ENCODE results near the gene GALNT7.
A peak's percentile ranks its signal among the peaks of the same experiment; 100 is the strongest.

The GALNT7 gene

DNA sequence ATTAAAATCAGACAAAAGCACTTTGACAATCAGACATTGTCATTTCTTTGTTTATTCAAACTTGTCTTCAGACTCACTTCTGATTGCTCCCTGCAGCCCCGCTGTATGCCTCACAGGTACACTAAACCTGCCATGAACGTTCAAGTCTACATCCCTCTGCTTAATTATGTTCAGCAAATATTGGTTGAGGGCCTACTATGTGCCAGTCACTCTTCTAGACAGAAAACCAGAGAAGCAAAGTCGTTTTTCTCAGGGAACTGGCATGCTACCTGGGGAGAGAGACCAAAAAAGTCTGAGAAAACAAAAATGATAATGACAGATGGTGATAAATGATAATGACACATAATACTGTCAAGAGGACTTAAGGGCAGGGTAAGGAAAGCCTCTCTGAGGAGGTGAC is 146.1 kb downstream of the GALNT7 start:
- no peak for DNase-seq

DNA sequence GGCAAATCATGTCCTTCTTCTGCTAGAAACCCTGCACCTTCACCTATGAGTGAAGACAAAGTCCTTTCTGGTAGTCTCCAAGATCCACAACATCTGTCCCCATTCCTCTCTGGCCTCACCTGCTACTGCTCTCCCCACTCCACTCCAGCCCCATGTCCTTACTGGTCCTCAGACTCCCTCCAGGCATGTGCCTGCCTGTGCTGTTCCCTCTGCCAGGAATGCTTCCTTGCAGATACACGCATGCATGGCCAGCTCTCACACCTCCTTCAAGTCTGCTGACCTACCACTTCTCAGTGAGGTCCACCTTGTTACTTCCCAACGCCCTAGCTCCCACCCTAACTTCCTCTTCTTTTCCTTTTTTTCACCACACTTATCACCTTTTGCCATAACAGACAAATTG is 147.4 kb downstream of the GALNT7 start:
- no peak for DNase-seq

DNA sequence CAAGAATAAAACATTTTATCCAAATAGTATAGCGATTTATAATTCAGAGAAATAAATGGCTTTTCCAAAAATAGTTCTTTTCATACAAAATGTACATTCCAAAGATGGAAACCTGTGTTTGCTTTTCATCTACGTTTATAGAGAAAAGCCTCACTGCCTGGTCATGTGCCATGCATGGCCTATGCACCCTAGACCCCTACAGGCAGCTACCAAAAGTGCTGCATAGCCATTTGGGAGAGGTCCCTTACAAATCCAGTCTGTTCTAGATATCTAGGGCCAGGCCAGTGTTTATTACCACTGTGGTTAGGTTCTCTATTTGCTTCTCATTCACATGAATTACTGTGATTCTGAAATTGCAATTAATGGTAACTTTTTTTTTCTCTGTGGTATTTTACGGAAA is 148.4 kb downstream of the GALNT7 start:
- peak in 2 of 4 experiments; percentile 14 to 18 for DNase-seq

DNA sequence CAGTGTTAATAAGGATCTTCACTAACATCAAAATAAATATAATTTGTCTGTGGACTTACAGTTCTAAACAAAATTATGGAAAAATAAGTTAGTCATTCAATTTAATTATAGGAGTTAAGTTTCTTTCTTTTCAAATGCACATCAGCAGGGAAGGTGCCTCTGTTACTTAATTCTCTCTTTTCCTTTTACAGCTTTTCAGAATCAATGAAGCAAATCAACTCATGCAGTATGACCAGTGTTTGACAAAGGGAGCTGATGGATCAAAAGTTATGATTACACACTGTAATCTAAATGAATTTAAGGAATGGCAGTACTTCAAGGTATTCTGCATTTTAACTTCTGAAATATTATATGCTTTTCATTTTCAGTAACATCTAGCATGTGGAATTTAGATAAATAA is 149.6 kb downstream of the GALNT7 start:
- DNase-seq = no peak

DNA sequence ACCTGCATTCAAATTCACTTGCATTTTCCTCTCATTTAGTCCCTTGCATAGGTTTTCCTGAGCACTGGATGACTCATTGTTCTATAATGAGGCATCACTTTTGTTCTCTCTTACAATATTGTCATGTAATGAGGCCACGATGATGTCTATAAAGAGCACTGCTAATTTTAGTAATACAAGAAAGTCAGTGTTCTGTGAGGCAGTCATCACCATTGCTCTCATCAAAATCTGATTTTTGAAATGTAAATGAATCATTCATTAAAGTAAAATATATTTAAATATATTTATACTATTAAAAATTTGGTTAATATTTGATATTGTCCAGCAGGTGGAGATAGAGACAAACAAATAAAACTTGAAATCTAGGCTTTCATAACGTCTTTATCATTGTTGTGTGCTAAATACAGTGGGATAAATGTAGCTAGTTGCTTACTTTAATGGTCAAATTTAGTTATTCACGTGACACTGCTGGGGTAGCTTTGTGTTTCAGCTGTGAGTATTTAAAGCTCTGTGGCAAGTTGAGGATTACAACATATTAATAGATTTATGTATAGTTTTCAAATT is 150.1 kb downstream of the GALNT7 start:
- DNase-seq = peak in 2 of 4 experiments; percentile 63 to 78

DNA sequence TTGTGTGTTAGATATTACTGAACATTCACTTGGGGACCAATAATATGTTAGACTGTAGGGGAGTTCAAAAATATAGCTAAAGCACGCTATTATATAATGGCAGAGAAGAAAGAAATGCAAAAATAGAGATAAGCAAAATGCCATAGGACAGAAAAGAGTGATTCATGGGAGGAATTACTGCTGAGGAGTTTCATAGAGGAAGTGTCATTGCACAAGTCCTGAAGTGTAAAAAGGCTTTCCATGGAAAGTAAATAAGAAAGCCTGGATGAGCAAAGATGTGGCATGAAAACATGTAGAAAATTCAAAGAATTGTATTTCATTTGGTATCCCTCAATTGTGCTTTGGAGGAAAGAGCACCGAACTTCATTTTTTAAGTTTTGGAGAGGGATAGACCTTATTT is 151.1 kb downstream of the GALNT7 start:
- peak in 3 of 4 experiments; percentile 35 to 77 (median 72) for DNase-seq

DNA sequence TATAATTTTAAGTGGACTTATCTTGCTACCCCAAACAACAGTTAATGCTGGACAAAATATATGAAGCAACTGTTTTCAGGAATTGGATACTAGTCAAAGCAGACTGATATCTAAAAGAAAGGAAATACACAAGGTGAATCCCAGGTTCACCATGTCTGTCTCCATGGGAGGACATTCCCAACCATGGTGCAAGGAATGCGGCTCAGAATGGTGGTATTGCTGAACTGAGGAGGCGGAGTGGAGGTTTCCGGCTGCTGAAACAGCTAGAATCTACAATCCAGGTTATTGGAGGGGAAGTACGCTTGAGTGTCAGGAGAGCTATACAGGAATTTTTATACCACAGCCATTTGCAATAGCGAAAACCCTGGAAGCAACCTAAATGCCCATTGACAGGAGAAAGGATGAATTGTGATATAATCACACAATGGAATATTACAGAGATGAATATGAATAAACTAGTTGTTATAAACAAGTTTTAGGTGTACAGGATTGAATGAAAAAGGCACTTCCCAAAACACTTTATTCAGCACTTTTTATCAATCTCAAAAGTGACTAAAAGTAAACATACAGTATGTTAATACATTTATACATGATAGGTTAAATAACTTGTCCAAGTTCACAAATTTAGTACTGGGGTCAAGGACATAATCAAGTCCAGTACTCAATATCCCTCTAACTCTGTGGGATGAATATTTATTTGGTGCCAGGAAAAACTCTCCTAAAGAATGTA is 156.6 kb downstream of the GALNT7 start:
- no peak for DNase-seq

DNA sequence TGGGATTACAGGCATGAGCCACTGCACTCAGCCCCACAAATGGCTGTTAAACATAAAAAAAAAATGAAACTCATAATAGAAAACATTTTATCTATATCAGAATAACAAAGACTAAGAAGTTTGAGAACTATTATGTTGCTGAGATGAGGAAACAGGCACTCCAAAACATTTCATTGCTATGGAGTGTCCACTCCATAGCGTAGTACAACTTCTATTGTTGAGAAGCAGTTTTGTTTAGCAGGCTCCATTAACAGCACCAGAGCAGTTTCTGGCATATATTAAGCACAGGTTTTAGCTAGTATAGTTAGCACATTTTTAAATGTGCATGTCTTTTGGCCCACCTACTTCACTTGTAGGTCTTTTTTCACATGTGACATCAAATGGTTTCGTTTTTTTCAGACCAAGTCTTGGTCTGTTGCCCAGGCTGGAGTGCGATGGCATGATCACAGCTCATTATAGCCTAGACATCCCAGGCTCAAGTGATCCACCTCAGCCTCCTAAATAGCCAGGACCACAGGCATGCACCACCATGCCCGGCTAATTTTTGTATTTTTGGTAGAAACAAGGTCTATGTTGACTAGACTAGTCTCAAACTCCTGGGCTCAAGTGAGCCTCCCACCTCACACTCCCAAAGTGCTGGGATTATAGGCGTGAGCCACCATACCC is 159.8 kb downstream of the GALNT7 start:
- no peak for DNase-seq

DNA sequence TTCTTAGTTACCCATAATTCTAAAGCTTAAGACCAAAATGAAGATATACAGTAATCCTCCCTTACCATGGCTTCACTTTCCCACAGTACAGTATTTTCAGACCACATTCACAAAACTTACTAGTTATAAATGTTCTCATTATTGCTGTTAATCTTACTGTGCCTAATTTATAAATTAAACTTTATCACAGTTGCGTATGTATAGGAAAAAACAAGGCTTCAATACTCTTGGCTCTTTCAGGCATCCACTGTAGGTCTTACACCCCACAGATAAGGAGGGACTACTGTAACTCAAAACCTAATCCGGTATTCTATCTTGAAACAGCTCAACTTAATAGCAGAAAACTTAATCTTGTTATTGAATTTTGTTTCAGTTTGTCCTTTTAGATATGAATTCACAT is 162.0 kb downstream of the GALNT7 start:
- no peak for DNase-seq

DNA sequence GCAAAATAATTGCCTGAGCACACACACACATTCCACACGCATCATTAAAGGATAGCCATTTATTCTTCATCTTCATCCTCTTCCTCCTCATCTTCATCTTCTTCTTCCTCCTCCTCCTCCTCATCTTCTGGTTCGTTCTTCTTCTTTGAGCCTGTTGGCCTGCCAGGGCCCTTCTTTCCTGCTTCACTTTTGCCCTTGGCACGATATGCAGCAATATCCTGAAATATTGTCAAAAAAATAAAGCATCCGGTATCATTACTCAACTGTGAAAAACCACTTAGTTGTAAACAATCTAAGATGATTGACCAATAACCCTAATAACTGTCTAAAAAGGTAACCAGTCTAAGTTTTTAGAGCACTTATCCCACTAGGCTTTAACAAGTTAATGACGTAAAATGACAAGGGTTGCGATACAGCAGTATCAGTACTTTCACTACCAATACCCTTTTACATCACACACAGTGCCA is 163.4 kb downstream of the GALNT7 start:
- peak in 3 of 4 experiments; percentile 11 to 36 (median 23) for DNase-seq

DNA sequence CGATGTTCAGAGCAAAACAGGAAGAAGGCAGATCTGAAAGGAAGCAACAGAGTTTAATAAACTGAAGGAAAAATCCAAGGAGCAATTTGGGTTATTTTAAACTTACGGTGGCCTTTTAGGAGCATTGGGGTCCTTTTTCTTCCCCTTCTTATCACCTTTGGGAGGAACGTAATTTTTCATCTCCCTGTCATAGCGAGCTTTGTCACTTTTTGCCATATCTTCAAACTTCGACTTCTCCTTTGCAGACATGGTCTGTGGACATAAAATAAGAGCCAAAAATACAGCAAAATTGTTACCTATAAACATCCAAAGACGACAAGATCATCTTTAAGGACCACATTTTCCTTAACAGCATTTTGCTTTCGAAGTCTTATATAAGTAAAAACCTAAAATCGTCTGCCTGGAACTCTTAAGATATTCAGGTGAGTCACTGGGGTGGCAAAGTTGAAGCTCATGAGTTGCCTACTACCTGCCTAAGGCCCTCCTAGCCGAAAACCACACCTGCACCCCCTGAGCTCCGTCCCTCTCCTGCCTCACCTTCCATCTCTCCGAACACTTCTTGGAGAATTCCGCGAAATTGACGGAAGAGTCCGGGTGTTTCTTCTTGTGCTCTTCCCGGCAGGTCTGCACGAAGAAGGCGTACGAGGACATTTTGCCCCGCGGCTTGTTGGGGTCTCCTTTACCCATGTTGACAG is 164.5 kb downstream of the GALNT7 start:
- peak in 2 of 4 experiments; percentile 21 to 22 for DNase-seq

DNA sequence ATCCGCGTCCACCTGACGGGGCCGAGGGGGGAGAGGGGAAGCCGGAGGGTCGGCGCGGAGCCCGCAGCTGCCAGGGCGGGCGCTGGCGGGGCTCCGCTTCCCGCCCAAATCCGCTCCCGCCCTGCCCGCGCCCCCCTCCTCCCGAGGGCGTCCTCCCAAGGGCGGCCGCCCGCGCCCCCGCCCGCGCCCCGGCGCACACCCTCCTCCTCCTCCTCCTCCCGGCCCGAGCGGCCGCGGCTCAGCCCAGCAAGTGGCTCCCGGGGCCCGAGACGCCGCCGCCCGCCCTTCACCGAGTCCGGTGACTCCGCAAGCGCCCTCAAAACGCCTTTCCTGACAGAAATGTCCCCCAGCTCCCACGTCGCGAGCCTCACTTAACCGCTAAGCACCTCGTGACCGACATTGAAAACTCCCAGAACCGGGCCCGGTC is 165.1 kb downstream of the GALNT7 start:
- peak; percentile 57 to 77 (median 71) for DNase-seq

DNA sequence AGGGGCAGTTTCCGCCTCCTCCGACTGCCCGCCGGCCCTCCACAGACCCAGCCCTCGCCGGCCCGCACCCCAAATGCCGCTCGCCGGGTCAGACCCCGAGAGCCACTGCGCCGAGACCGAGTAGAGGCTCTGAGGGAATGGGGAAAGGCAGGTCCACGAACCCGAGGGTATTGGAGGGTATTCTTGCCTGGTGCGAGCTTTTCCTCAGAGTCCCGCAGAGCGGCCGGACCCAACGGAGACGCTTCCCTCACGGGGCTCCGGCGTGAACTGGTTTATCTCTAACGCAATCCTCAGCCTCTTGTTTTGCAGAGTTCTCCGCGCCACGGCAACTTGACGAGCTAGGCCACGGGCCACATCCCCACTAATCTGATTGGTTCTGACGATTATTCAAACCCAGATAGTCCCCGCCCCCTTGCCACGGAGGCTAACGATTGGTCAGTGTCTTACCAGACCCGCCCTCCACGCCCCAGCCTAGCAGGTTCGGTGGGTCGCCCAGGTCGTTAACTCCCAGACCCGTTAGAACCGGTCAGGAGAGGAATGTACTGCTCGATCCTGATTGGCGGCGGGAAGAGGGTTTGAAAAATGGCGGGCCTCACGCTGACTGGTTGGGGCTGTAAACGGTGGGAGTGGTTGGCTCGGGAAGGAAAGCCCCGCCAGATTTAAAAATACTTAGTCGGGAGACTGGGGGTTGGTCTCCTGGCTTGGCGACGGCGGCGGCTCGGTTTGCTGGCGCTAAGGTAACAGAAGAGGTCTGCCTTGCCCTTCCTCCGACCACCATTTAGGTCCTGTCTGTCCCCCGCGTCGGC is 165.7 kb downstream of the GALNT7 start, which contains the start of gene HMGB2:
Gene HMGB2, minus strand, starts transcription at position 274 of the 806 bp plus-strand sequence. CDS start 709 bp downstream, outside the sequence.
- peak; percentile 99 to 100 (median 100) for DNase-seq

DNA sequence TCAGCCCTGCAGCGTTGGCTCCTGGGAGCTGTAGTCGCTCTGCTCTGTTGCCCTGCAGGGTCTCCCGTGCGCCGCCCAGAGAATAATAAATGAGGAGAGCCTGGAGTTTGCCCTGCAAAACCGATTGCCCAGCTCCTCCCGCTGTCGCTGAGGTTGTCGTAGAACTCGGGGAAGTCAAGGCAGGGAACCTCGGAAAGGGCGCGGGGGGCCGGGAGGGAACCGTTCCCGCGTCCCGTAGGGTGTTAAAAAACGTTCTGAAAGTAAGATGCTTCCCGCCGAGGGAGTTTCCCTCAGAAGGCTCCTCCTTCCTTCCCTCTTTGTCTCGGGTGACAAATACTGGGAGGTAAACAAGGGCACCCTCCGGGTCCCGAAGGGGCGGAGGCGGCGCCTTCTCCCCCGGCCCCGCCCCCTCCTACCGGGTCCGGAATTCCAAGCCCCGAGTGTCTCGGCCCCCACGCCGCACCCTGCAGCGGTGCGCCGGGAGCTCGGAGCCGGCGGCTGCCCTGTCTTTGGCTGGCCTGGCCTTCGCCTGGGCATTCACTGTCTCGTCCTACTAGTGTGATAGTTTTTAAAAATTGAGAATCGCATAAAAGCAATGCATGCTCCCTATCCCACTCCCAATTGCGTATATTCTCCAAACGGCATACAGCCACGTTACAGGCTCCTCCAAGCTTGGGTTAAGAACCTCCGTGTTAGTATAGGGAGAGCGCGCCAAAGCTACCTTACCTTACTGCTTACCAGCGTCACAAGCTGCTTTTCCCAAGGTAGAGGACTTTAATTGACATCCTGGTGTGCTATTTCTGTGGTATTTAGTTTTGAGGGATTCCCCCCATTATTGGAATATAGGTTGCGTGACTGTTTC is 166.5 kb downstream of the GALNT7 start:
- peak; percentile 68 to 82 (median 76) for DNase-seq

DNA sequence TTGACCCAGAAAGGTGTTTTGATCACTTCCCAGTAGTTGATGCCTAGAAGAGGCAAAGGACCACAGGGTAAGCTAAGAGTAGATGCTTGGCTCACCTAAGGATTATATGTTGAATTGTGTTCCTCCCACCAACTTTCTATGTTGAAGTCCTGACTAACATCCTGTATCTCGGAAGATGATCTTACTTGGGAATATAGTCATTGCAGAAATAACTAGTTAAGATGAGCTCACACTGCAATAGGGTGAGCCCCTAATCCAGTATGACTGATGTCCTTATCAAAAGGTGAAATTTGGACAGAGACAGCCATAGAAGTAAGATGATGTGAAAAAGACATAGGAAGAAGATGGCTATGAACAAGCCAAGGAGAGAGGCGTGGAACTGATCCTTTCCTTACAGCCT is 168.9 kb downstream of the GALNT7 start:
- DNase-seq = no peak

DNA sequence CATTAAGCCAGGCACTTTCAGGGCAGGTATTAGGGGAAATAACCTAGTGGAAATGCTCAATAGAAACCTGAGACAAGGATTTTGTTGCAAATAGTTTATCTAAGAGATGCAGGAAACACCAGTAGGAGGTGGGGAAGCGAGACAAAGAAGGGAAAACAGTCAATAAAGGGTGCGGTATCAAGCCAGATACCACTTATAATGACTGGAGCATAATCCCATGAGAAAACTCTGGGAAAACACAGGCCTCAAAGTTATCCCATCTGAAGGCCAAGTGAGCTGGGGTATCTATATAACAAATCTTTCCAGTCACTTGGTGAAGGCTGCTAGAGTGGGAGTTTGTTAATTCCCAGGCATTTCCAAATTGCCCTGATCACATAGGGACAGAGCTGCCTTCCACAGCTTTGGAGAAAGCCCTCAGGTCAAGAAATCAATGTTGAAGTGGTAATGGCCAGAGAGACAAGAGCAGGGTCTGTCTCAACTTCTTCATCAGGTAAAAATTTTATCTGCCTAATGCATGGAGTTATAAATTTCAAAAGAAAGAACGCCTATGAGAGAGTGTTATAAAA is 175.3 kb downstream of the GALNT7 start:
- no peak for DNase-seq

DNA sequence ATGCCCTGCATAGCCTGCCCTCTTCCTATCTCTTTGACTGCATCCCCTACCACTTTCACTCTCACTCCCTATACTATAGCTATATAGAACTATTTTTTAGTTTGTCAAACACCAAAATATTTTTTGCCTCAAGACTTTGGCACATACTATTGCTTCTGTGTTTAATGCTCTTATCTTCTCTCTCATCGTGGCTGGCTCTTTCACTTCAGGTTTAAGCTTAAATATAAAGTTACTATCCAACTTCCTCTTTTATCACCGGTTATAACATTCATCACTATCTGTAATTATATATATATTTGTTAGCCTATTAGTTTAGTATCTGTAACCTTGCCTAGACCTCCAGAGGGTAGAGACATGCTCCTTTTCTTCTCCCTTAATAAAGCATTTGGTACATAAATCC is 177.0 kb downstream of the GALNT7 start:
- no peak for DNase-seq

DNA sequence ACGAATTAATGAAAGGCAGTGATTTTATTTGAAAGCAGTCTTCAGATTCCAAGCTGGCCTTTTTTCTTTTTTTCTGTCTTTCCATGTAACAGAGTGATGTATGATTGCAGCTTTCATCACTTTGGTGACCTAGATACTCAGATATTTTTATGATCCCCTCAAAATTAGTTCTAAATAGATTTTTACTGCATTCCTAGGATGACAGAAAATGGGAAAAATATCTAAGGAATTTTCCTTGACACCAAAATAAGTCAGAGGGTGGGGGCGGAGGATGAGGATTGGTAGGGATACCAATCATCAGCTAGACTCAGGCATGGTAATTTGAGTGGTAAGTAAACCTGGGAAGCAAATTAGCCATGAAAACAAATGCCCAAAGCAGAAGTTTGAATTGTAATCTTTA is 177.5 kb downstream of the GALNT7 start:
- no peak for DNase-seq

DNA sequence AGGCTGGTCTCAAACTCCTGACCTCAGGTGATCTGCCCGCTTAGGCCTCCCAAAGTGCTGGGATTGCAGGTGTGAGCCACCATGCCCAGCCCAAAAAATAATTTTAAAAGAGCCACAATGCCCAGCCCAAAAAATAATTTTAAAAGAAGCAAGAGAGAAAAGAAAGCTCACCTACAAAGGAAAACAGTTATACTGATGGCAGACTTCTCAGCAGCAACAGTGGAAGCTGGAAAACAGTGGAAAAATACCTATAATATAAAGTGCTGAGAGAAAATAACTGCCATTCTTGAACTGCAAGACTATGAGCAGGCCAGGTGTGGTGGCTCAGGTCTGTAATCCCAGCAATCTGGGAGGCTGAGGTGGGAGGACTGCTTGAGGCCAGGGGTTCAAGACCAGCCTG is 178.9 kb downstream of the GALNT7 start:
- no peak for DNase-seq

DNA sequence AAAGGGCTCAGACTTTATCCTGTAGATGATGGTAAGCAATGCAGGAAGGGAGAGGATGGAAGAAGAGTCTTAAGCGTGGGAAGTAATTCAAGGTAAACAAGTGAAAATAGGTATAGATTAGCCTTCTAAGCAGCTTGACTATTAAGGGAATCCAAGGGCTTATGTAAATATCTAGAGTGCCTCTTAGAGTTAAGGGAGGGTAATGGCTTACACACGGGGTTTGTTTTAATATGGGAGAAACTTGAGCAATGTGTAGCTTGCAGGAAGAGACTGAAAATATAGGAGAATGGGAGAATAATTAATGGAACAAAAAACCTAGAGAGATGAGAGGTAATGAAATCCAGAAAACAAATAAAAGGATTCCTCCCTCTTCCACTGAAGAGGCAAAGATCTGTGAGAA is 189.3 kb downstream of the GALNT7 start:
- DNase-seq = no peak
